Prostate gland (tissue), 2 donors: ENCODE data around the gene SLC9C1. TPM values are rescaled to one million over a fixed set of nuclear protein-coding genes. Genes with fewer than 3 reads are reported as not detected.

Experiments
- DNase-seq: peaks from one replicate; pipeline ENCODE4 v3.0.0-alpha.2; 2019; ENCODE audit warnings: low spot score
- H3K27ac ChIP-seq, 2 donors: fragments of 200-600 bp; sonication (generic); 2 replicates each; pipeline ENCODE4 v1.5.1; 2017 to 2019
- H3K27me3 ChIP-seq: fragments of 200-600 bp; sonication (generic); replicated peaks from 2 replicates; pipeline ENCODE4 v1.5.1; 2019; ENCODE audit not compliant: insufficient read depth
- H3K36me3 ChIP-seq, 2 donors: fragments of 200-600 bp; sonication (generic); 1 replicate in 1 of 2; 2 replicates in 1 of 2; pipeline versions ENCODE4 v1.5.1 to v1.8.1; 2017 to 2019
- H3K4me1 ChIP-seq: fragments of 200-600 bp; sonication (generic); replicated peaks from 2 replicates; pipeline ENCODE4 v1.5.1; 2019
- H3K4me3 ChIP-seq, 2 donors: fragments of 200-600 bp; sonication (generic); 2 replicates each; pipeline ENCODE4 v1.5.1; 2017 to 2019
- H3K9me3 ChIP-seq: fragments of 200-600 bp; sonication (generic); 2 replicates; pipeline ENCODE4 v1.5.1; 2017
- POLR2A ChIP-seq: fragments of 450-650 bp; IDR thresholded peaks from one replicate; pipeline ENCODE4 v1.6.1; 2016; ENCODE audit warnings: antibody characterized with exemption, mild to moderate bottlenecking
- POLR2AphosphoS5 ChIP-seq: sonication (generic); formaldehyde crosslinking; IDR thresholded peaks from one replicate; pipeline ENCODE4 v1.6.1; 2017; ENCODE audit warnings: antibody characterized with exemption
- WGBS: methylation state at CpG from one replicate; pipeline ENCODE4 v1.1.5; 2018; 5-methylcytosine and 5-hydroxymethylcytosine counted together
- intact Hi-C: fragments of 100-400 bp; cut with DNase I; formaldehyde crosslinking; loops from one replicate; pipeline ENCODE4 v1.14.2; 2022
- total RNA-seq, 2 donors: library from RNA; depleted of rRNA; stranded (reverse); fragments of >200 nt; gene quantifications; one replicate each; pipeline ENCODE4 v1.1.0, GENCODE V29; 2016
- TF ChIP-seq, protein P1 (sequence below), 4 experiments: fragments of 200-600 bp in 2 of 4; fragments of 450-650 bp in 2 of 4; sonication (generic) in 2 of 4; IDR thresholded peaks; 1 replicate in 3 of 4; 2 replicates in 1 of 4; pipeline ENCODE4 v1.5.1; 2016 to 2019; ENCODE audit warnings: antibody characterized with exemption in 4 of 4, mild to moderate bottlenecking in 2 of 4, moderate library complexity in 2 of 4

SLC9C1 gene
- total RNA-seq, 2 donors from 2014 or later = 0.91 TPM; not detected in 1

- TF ChIP-seq POLR2A = no peak
- no peak for TF ChIP-seq POLR2AphosphoS5
- TF ChIP-seq, protein P1, sequence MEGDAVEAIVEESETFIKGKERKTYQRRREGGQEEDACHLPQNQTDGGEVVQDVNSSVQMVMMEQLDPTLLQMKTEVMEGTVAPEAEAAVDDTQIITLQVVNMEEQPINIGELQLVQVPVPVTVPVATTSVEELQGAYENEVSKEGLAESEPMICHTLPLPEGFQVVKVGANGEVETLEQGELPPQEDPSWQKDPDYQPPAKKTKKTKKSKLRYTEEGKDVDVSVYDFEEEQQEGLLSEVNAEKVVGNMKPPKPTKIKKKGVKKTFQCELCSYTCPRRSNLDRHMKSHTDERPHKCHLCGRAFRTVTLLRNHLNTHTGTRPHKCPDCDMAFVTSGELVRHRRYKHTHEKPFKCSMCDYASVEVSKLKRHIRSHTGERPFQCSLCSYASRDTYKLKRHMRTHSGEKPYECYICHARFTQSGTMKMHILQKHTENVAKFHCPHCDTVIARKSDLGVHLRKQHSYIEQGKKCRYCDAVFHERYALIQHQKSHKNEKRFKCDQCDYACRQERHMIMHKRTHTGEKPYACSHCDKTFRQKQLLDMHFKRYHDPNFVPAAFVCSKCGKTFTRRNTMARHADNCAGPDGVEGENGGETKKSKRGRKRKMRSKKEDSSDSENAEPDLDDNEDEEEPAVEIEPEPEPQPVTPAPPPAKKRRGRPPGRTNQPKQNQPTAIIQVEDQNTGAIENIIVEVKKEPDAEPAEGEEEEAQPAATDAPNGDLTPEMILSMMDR (IDR thresholded peaks at IDR 0.05) = no peak
- DNase-seq = no peak
- Histone ChIP-seq H3K27me3 (no peaks in the 10 kb centered on the region), H3K9me3 (no peaks in the 10 kb centered on the region), H3K27ac (peak overlapping the region in 1 of 2 donors; percentile 26), H3K4me3 (peak overlapping the region; percentile 23 to 34), H3K36me3 (no peaks in the 10 kb centered on the region), H3K4me1 (no peaks in the 10 kb centered on the region)
- intact Hi-C loops = no loop called here
- WGBS = 26% methylated on average over 12 of the region's 12 CpGs
Observed at GRCh38 chr3:112302881-112303763, 9.1 kb upstream of the SLC9C1 start.

DNA sequence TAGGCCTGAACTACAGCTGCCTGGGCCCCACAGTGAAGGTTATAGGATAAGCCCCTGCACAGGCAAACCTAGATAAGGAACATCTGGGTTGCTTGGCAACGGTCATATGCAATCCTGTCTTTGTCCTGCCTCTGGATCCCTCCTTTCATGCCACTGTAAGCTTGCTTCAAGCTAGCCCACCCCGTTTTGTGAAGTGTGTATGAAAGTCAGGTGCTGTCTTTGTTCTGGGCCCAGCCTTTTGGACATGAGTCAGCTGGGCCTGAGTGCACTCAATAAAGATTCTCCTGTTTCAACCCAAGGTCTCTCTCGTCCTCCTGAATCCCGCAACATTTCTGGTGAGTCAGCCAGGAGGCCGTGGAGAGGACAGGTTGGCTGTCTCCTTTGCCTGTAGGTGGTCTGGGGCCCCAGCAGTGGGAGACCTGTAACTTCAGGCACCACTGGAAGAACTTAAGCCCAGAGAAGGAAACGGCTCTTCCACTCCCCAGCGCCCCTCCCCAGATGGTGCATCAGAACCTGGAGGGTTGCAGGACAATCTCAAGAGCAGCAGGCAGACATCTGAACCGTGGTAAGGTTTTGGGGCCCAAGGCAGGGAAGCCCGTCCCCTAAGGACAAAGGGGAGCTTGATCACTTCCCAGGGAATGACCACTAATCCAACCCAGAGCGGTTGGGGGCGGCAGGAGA, 8.3 kb upstream of the SLC9C1 start:
- DNase-seq = no peak
- no peaks in the 10 kb centered on the region for H3K27me3 ChIP-seq
- no peaks in the 10 kb centered on the region for H3K4me1 ChIP-seq
- no peaks in the 10 kb centered on the region for H3K36me3 ChIP-seq
- H3K4me3 ChIP-seq = no peak overlapping the region
- intact Hi-C loops = no loop called here
- H3K27ac ChIP-seq = no peak overlapping the region
- H3K9me3 ChIP-seq = no peaks in the 10 kb centered on the region
- WGBS = 82% methylated on average over 11 of the region's 11 CpGs
- TF ChIP-seq POLR2AphosphoS5 = no peak
- TF ChIP-seq POLR2A = no peak
- TF ChIP-seq, protein P1 (IDR thresholded peaks at IDR 0.05) = no peak

GRCh38 chr3:112298781-112299180, 4.8 kb upstream of the SLC9C1 start:
- H3K4me1 ChIP-seq = no peaks in the 10 kb centered on the region
- H3K9me3 ChIP-seq = no peaks in the 10 kb centered on the region
- H3K27me3 ChIP-seq = no peaks in the 10 kb centered on the region
- H3K27ac ChIP-seq = no peak overlapping the region
- no peaks in the 10 kb centered on the region for H3K36me3 ChIP-seq
- TF ChIP-seq POLR2A = no peak
- TF ChIP-seq POLR2AphosphoS5 = no peak
- TF ChIP-seq, protein P1 (IDR thresholded peaks at IDR 0.05) = no peak
- H3K4me3 ChIP-seq = no peak overlapping the region
- intact Hi-C loops = no loop called here
- no peak for DNase-seq

- no peaks in the 10 kb centered on the region for H3K27me3 ChIP-seq
- intact Hi-C loops = no loop called here
- no peak for DNase-seq
- H3K36me3 ChIP-seq = no peaks in the 10 kb centered on the region
- H3K4me1 ChIP-seq = no peaks in the 10 kb centered on the region
- TF ChIP-seq, protein P1 (IDR thresholded peaks at IDR 0.05) = no peak
- no peak for TF ChIP-seq POLR2A
- TF ChIP-seq POLR2AphosphoS5 = no peak
- no peak overlapping the region for H3K4me3 ChIP-seq
- H3K9me3 ChIP-seq = no peaks in the 10 kb centered on the region
- no peak overlapping the region for H3K27ac ChIP-seq
Observed at GRCh38 chr3:112297714-112298113, 3.7 kb upstream of the SLC9C1 start.
